Large intestine (tissue), 3 donors: ENCODE data around the gene UCKL1. TPM values are rescaled to one million over a fixed set of nuclear protein-coding genes. Genes with fewer than 3 reads are reported as not detected.
"Not testable (repeated sequence)": the region's sequence is repeated elsewhere in the genome, so short reads cannot be mapped to it uniquely, and the experiment has no call there.

Experiments
- DNase-seq, 2 donors: peaks; one replicate each; pipeline versions ENCODE4 v3.0.0 to v3.0.0-alpha.2; 2013
- H3K27ac ChIP-seq: one replicate; pipeline ENCODE4 v1.5.1; 2013; ENCODE audit warnings: low read length
- H3K27me3 ChIP-seq: 2 replicates; pipeline ENCODE4 v1.6.1; 2013; ENCODE audit warnings: low read length; ENCODE audit not compliant: control insufficient read depth, insufficient read depth
- H3K36me3 ChIP-seq: 2 replicates; pipeline ENCODE4 v1.6.1; 2013; ENCODE audit warnings: low read length; ENCODE audit not compliant: control insufficient read depth, insufficient read depth
- H3K4me1 ChIP-seq: one replicate; pipeline ENCODE4 v1.6.1; 2013; ENCODE audit warnings: low read length; ENCODE audit not compliant: control insufficient read depth, insufficient read depth
- H3K4me3 ChIP-seq: one replicate; pipeline ENCODE4 v1.5.1; 2013; ENCODE audit warnings: low read length
- H3K9me3 ChIP-seq: one replicate; pipeline ENCODE4 v1.6.1; 2013; ENCODE audit warnings: mild to moderate bottlenecking, low read depth, low read length, moderate library complexity; ENCODE audit not compliant: control insufficient read depth
- WGBS: methylation state at CpG from one replicate; pipeline ENCODE4 v1.1.5; 2013; ENCODE audit warnings: low lambda C conversion rate; ENCODE audit not compliant: insufficient coverage; 5-methylcytosine and 5-hydroxymethylcytosine counted together
- polyA plus RNA-seq: library from polyadenylated mRNA; unstranded; fragments of 120-200 nt; gene quantifications from one replicate; pipeline ENCODE4 v1.2.1, GENCODE V29; 2013

Gene UCKL1
- polyA plus RNA-seq, 1 donor, result 54.2 TPM

- WGBS, result no CpG with 5 or more reads among the region's 27 CpGs
- H3K4me1 ChIP-seq, result peaks cover 11% of the 10 kb centered on the region
- DNase-seq, result no peak
- H3K27ac ChIP-seq, result no peak overlapping the region
- H3K9me3 ChIP-seq, result peaks cover 52% of the 10 kb centered on the region
- no peak overlapping the region for H3K4me3 ChIP-seq
- peaks cover 36% of the 10 kb centered on the region for H3K36me3 ChIP-seq
- H3K27me3 ChIP-seq, result peaks cover 6% of the 10 kb centered on the region
Observed at GRCh38 chr20:63966172-63966943, 10.1 kb upstream of the UCKL1 start.

- H3K36me3 ChIP-seq, result peaks cover 42% of the 10 kb centered on the region
- DNase-seq, result no peak
- WGBS, result no CpG with 5 or more reads among the region's 16 CpGs
Observed at GRCh38 chr20:63964412-63964811, 8.2 kb upstream of the UCKL1 start.

GRCh38 chr20:63963784-63964301 lies 7.6 kb upstream of the UCKL1 start:
- H3K36me3 ChIP-seq, result peaks cover 43% of the 10 kb centered on the region
- no peak overlapping the region for H3K4me3 ChIP-seq
- peaks cover 4% of the 10 kb centered on the region for H3K4me1 ChIP-seq
- WGBS, result no CpG with 5 or more reads among the region's 16 CpGs
- DNase-seq, result no peak
- H3K27me3 ChIP-seq, result no peaks in the 10 kb centered on the region
- H3K9me3 ChIP-seq, result peaks cover 52% of the 10 kb centered on the region
- H3K27ac ChIP-seq, result no peak overlapping the region

More at GRCh38 chr20:63964412-63964811, 8.2 kb upstream of the UCKL1 start:
- Histone ChIP-seq H3K4me1 (peaks cover 8% of the 10 kb centered on the region), H3K4me3 (no peak overlapping the region), H3K9me3 (peaks cover 52% of the 10 kb centered on the region), H3K27ac (no peak overlapping the region), H3K27me3 (no peaks in the 10 kb centered on the region)

- WGBS, result no CpG with 5 or more reads among the region's 27 CpGs
- peaks cover 49% of the 10 kb centered on the region for H3K9me3 ChIP-seq
- no peaks in the 10 kb centered on the region for H3K27me3 ChIP-seq
- H3K27ac ChIP-seq, result no peak overlapping the region
- H3K4me3 ChIP-seq, result no peak overlapping the region
- peaks cover 43% of the 10 kb centered on the region for H3K36me3 ChIP-seq
- no peak for DNase-seq
- H3K4me1 ChIP-seq, result no peaks in the 10 kb centered on the region
Observed at GRCh38 chr20:63963348-63963741, 7.1 kb upstream of the UCKL1 start.

- Histone ChIP-seq H3K9me3 (peaks cover 43% of the 10 kb centered on the region), H3K4me3 (no peak overlapping the region), H3K36me3 (peaks cover 41% of the 10 kb centered on the region), H3K4me1 (peaks cover 2% of the 10 kb centered on the region), H3K27me3 (no peaks in the 10 kb centered on the region), H3K27ac (no peak overlapping the region)
- no CpG with 5 or more reads among the region's 61 CpGs for WGBS
- DNase-seq, result no peak
Observed at GRCh38 chr20:63962426-63963347, 6.5 kb upstream of the UCKL1 start.

- peaks cover 33% of the 10 kb centered on the region for H3K36me3 ChIP-seq
- peaks cover 2% of the 10 kb centered on the region for H3K4me1 ChIP-seq
- no peak overlapping the region for H3K27ac ChIP-seq
- H3K4me3 ChIP-seq, result no peak overlapping the region
- DNase-seq, result no peak
- H3K27me3 ChIP-seq, result no peaks in the 10 kb centered on the region
- peaks cover 34% of the 10 kb centered on the region for H3K9me3 ChIP-seq
- WGBS, result no CpG with 5 or more reads among the region's 26 CpGs
Observed at GRCh38 chr20:63961664-63962425, 5.6 kb upstream of the UCKL1 start.

GRCh38 chr20:63960654-63961621 lies 4.7 kb upstream of the UCKL1 start:
- not testable (repeated sequence) for DNase-seq, H3K27ac ChIP-seq, H3K4me1 ChIP-seq, H3K4me3 ChIP-seq, H3K27me3 ChIP-seq
- H3K9me3 ChIP-seq, result peaks cover 25% of the 10 kb centered on the region
- H3K36me3 ChIP-seq, result peaks cover 25% of the 10 kb centered on the region
- no CpG with 5 or more reads among the region's 15 CpGs for WGBS

GRCh38 chr20:63959699-63960075 lies 3.5 kb upstream of the UCKL1 start:
- Histone ChIP-seq H3K4me1 (peaks cover 7% of the 10 kb centered on the region), H3K27ac (no peak overlapping the region), H3K9me3 (peaks cover 24% of the 10 kb centered on the region), H3K27me3 (no peaks in the 10 kb centered on the region), H3K36me3 (peaks cover 25% of the 10 kb centered on the region), H3K4me3 (no peak overlapping the region)
- no peak for DNase-seq
- WGBS, result no CpG with 5 or more reads among the region's 17 CpGs

GRCh38 chr20:63958964-63959698 lies 2.9 kb upstream of the UCKL1 start:
- no peak for DNase-seq
- peaks cover 25% of the 10 kb centered on the region for H3K36me3 ChIP-seq
- H3K27ac ChIP-seq, result no peak overlapping the region
- peaks cover 19% of the 10 kb centered on the region for H3K9me3 ChIP-seq
- peaks cover 13% of the 10 kb centered on the region for H3K4me1 ChIP-seq
- WGBS, result no CpG with 5 or more reads among the region's 10 CpGs
- no peaks in the 10 kb centered on the region for H3K27me3 ChIP-seq
- H3K4me3 ChIP-seq, result no peak overlapping the region
